GM04504 (cell line): ENCODE measurements around the gene TMSB15B.
"Not testable (repeated sequence)": the region's sequence is repeated elsewhere in the genome, so short reads cannot be mapped to it uniquely, and the experiment has no call there.

ENCODE experiments used
- DNase-seq: peaks from one replicate; pipeline ENCODE4 v3.0.0-alpha.2; 2012; ENCODE audit warnings: low read depth

Gene TMSB15B

GRCh38 chrX:103962411-103963278 is at the start of gene TMSB15B:
Gene TMSB15B (plus strand): TSS chrX:103962627.
- not testable (repeated sequence) for DNase-seq

- DNase-seq: no peak
Measured at GRCh38 chrX:103913356-103914020, 48.9 kb upstream of the TMSB15B start.

GRCh38 chrX:103918050-103918449 is 44.4 kb upstream of the TMSB15B start:
- DNase-seq: peak; percentile 28

GRCh38 chrX:103918571-103919269 is 43.7 kb upstream of the TMSB15B start:
- DNase-seq: peak; percentile 33

- DNase-seq: no peak
Measured at GRCh38 chrX:103919270-103919637, 43.2 kb upstream of the TMSB15B start.

GRCh38 chrX:103920515-103920914 is 41.9 kb upstream of the TMSB15B start:
- not testable (repeated sequence) for DNase-seq

- no peak for DNase-seq
Measured at GRCh38 chrX:103927030-103927429, 35.4 kb upstream of the TMSB15B start.

GRCh38 chrX:103927633-103928032 is 34.8 kb upstream of the TMSB15B start:
- DNase-seq: no peak

- no peak for DNase-seq
Measured at GRCh38 chrX:103932133-103932532, 30.3 kb upstream of the TMSB15B start.

- DNase-seq: not testable (repeated sequence)
Measured at GRCh38 chrX:103940257-103940656, 22.2 kb upstream of the TMSB15B start.

- no peak for DNase-seq
Measured at GRCh38 chrX:103941201-103941975, 21.0 kb upstream of the TMSB15B start.

- no peak for DNase-seq
Measured at GRCh38 chrX:103949506-103949905, 12.9 kb upstream of the TMSB15B start.

- no peak for DNase-seq
Measured at GRCh38 chrX:103953353-103953752, 9.1 kb upstream of the TMSB15B start.

- no peak for DNase-seq
Measured at GRCh38 chrX:103954259-103954658, 8.2 kb upstream of the TMSB15B start.

GRCh38 chrX:103960599-103960998 is 1.8 kb upstream of the TMSB15B start:
- DNase-seq: not testable (repeated sequence)

GRCh38 chrX:103983508-103983907 is 21.1 kb downstream of the TMSB15B start:
- not testable (repeated sequence) for DNase-seq

- DNase-seq: no peak
Measured at GRCh38 chrX:103999234-103999633, 36.8 kb downstream of the TMSB15B start.

GRCh38 chrX:104008831-104009230 is 46.4 kb downstream of the TMSB15B start:
- DNase-seq: no peak

GRCh38 chrX:104013158-104013557 is 50.7 kb downstream of the TMSB15B start:
- DNase-seq: no peak

GRCh38 chrX:104013606-104014005 is 51.2 kb downstream of the TMSB15B start, which contains the start of gene H2BW1:
Gene H2BW1 (minus strand): TSS chrX:104013708. CDS start chrX:104013576, 132 bp downstream.
- no peak for DNase-seq

- not testable (repeated sequence) for DNase-seq
Measured at GRCh38 chrX:104015576-104015975, 53.1 kb downstream of the TMSB15B start.
